HG03039 (cell line): ENCODE data around the gene SCAPER.
"Not testable (repeated sequence)": the region's sequence is repeated elsewhere in the genome, so short reads cannot be mapped to it uniquely, and the experiment has no call there.

Experiments
- ATAC-seq: cut with Tn5 transposase; IDR thresholded peaks from one replicate; pipeline ENCODE4 v1.9.1; 2021; ENCODE audit warnings: mild to moderate bottlenecking, moderate library complexity; ENCODE audit not compliant: unreplicated experiment

The SCAPER gene

DNA sequence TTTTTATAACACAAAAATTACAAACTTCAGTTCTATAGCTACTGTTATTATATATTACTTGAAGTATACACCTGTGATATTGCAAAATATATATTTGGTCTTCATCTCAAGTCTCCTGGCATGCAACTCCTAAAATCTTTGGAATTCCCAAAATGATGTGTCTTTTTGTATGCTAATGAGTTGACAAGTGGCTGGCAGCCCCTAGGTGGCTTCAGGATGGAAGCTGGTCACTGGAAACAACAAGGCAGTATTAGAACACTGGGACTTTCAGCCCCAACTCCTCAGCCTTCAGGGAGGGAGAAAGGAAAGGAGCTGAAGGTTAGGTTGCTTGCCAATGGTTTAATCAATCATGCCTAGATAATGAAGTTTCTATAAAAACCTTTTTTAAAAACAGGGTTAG lies 112.0 kb downstream of the SCAPER start:
- ATAC-seq, result no peak

DNA sequence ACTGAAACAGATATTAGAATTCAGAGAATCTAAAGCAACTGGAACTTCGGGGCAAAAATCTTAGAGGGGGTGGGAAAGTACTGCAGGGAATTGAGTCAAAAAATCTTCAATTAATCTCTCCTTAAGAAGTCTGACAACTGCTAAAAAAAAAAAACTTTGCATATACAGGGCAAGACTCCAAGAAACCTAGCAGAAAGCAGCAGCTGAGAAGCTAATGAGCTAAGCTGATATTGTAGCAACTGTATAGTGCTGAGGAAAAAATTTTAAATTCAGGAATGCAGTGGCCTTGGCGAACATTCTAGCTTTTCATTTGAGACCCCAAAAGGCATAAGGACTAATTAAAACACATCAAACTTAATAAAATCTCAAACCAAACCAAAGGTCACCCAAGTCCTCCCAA lies 113.6 kb downstream of the SCAPER start:
- ATAC-seq, result no peak

DNA sequence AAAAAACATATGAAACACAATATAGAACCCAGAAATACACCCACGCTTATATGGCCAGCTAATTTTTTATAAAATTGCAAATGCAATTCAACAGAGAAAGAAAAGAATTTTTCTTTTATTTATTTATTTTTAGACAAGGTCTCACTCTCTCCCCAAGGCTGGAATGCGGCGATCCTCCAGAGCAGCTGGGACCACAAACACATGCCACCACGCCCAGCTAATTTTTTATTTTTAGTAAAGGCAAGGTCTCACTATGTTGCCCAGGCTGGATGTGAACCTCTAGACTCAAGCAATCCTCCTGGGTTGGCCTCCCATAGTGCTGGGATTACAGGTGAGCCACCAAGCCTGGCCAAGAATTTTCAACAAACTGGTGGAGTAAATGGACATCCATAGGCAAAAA lies 117.9 kb downstream of the SCAPER start:
- no peak for ATAC-seq

DNA sequence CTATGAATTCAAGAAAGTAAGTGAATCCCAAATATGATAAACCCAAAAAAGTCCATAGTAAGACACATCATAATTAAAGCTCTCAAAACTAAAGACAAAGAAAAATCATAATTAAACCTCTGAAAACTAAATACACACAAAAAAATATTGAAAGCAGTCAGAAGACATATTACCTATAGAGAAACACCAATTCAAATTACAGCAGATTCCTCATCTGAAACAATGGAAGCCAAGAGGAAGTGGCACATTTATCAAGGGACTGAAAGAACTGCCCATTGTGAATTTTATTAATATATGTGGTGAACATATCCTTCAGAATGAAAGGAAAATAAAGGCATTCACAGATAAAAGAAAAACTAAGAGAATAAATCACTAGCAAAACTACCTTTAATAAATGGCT lies 128.2 kb downstream of the SCAPER start:
- no peak for ATAC-seq

DNA sequence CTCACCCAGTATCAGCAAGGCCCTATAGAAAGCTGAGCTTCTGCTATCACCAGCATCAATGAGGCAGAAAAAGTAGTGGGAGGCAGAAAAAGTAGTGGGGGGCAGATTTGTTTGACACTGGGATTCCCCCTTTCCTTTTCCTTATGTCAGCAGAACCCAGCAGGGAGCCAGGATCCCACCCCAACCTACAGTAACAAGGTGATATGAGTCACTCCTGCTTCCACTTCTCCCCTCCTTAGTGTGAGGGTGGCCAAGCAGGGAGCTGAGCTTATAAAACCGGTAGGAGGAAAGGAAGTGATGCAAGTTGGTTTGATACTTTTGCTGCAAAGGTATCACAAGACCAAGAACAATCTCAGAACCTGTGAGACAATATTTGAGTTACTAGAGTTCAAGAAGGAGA lies 128.7 kb downstream of the SCAPER start:
- no peak for ATAC-seq

DNA sequence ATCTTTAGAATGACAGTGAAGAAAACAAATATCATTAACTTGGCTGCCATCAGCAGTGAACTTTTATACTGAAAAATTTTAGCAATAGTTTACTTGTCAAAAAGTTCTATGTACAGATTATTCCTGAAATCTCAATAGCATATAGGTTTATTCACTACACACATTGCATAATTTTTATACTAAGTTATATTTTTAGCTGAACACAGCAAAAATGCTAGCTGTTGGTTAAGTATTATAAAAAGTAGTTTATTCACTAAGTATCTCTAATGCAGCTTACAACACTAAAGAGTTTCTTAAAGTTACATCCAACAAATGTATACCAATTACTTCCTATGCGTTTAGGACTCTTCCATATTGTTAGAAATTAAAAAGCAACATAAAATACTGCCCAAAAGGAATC lies 131.9 kb downstream of the SCAPER start:
- ATAC-seq, result no peak

DNA sequence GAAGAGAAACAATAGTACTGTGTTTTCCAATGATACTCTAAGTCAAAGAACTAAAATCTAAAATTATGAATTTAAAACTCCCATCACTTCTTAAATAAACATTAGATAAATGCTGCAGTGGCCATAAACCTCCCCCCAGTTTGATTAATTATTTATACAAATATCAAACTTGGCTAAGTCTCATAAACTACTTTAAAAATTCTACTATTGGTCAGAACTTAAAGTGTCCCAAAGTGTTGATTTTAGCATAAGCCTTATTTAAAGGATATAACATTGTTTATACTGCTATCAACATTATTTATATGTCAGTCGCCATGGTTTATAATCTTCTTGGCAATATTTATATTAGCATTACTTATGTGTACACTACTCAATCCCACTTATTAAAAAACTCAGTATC lies 132.4 kb downstream of the SCAPER start:
- ATAC-seq, result no peak

DNA sequence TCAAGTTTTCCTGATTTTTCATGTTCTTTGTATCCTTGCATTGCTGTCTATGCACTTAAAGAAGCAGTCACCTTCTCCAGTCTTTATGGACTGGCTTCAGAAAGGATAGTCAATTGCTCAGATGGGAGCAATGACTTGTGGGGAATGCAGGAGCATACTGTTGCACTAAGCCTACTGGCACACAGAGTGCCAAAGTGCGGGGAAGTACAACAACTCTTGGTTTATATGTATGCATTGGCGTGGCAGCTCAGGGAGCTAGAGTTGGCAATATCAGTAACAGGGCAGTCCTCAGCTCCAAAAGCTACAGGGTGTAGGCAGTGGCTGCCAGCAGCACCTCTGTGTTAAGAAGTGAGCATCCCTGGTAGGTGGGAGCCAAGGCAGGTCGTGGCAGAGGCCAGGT lies 141.1 kb downstream of the SCAPER start:
- ATAC-seq, result no peak

DNA sequence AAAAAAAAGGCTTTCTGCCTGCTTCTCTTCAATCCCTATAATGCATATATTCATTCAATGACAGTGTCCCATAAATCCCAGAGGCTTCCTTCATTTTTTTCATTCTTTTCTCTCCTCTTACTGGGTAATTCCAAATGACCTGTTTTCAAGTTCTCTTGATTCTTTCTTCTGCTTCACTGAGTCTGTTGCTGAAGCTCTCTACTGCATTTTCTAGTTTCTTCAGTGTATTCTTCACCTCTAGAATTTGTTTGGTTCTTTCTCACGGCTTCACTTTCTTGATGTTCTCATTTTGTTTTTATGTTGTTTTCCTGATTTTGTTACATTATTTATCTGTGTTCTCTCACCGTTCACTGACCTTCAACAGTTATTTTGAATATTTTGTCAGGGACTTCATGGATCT lies 141.6 kb downstream of the SCAPER start:
- ATAC-seq, result no peak

DNA sequence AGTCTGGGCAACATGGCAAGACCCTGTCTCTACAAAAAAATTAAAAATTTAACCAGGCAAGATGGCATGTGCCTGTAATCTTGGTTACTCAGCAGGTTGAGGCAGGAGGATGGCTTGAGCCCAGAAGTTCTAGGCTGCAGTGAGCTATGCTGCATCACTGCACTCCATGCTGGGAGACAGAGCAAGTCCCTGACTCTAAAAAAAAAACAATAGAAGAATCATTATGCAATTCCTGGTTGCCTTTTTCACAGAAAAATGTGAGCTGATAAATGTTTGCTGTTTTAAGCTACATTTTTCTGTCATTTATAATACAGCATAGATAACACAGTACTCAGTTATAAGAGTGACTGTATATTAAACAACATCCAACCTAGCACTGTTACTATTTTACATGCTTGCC lies 148.8 kb downstream of the SCAPER start:
- no peak for ATAC-seq

DNA sequence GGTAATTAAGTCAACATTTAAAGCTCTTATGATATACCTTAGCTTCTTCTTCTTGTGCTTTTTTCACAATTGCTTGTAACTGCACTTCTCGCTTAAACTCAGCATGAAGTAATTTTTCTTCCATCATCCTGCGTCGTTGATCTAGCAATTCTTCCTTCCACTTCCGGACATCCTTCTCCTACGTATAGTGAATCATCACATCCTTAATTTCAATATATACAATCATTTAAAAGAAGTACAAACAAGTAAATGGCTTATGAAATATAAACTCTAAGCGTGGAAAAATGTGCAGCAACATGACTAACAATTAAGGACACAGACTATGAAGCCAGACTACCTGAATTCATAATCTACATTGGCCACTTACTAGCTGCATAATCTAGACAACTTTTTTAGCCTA lies 151.4 kb downstream of the SCAPER start:
- ATAC-seq, result no peak

DNA sequence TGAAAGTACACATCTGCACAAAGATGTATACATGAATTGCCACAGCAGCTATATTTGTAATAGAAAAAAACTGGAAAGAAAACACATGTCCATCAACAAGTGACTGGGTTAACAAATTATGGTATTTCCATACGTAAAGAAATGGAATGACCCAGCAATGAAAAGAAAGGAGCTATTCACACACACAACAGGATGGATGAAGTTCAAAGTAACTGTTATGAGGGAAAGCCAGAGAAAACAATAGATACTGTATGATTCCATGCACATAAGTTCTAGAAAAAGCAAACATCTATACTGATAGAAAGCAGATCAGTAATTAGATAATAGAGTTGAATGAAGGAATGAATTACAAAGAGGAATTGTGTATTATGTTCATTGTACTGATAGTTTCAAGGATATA lies 152.0 kb downstream of the SCAPER start:
- ATAC-seq, result no peak

DNA sequence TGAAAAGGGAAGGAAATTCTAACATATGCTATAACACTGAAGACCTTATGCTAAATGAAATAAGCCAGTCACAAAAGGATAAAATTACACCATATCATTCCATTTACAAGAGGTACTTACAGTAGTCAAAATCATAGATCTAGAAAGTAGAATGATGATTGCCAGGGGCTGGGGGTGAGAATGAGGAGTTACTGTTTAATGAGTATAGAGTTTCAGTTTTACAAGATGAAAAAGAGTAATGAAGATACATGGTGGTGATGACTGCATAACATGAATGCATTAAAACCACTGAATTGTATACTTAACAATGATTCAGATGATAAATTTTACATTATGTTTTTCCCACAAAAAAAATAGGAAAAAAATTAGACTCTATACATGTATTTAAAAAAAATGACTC lies 152.6 kb downstream of the SCAPER start:
- no peak for ATAC-seq

DNA sequence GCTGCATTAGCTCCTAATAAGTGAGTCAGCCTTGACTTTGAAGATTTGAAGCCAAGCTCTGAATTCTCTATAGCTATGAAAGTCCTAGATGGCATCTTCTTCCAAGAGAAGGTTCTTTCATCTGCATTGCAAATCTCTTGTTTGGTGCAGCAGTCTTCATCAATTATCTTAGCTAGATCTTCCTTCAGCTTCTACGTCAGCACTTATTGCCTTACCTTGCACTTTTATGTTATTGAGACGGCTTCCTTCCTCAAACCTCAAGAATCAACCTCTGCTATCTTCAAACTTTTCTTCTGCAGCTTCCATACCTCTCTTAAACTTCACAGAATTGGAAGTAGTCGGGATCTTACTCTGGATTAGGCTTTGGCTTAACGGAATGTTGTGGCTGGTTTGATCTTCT lies 167.6 kb downstream of the SCAPER start:
- ATAC-seq, result no peak

DNA sequence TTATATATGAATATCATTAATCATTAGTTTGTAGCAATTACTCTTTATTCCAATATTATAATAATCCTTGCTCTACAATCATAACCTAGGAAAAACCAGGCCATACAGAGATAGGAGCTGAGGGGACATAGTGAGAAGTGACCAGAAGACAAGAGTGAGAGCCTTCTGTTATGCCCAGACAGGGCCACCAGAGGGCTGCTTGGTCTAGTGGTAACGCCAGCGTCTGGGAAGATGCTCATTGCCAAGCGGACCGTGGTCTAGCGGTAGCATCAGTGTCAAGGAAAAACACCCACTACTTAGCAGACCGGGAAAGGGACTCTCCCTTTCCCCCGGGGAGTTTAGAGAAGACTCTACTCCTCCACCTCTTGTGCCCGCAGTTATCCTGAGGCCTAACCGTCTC lies 172.8 kb downstream of the SCAPER start:
- ATAC-seq, result not testable (repeated sequence)

DNA sequence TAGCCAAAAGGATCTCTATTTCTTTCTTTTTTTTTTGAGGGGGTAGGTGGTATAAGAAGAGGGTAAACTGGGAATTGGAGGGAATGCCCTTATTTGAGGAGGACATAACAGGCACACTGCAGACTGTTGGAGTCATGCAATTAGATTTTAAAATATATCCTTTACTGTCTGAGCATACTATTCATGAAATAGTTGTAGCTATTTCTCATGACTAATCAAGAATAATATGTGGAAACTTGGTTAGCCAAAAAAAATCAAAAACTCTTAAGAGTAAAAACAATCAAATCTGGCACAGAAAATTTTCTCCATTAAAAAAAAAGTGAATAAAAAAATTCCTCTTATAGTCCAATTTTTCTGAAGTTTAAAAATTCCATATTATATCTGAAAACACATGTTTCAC lies 174.9 kb downstream of the SCAPER start:
- ATAC-seq, result no peak

DNA sequence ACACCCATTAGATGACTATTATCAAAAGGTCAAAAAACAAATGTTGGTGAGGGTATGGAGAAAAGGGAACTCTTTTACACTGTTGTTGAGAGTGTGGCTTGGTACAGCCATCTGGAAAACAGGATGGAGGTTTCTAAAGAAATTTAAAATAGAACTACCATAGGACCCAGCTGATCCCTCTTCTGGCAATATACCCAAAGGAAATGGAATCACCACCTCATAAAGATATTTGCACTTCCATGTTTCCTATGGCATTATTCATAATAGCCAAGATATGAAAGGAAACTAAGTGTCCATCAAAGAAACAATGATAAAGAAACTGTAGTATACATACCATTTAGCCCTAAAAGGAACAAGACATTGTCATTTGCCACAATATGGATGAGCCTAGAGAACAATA lies 186.3 kb downstream of the SCAPER start:
- no peak for ATAC-seq

DNA sequence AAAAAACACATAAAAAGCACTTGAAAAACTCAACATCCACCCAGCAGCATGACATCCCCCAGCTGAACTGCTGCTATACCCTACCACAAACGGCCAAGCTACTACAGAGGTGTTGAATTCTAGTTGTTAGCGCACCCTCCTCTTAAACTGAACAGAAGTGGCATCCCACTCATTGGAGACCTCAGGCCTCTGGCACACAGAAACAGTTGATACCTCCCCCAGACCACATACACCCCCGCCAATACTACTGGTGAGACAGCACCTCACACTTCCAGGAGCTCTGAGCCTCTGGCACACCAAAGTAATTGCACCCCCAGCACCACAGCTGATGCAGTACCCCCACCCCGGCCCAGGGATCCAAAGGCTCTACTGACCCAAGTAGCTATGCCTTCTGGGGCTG lies 190.2 kb downstream of the SCAPER start:
- ATAC-seq, result no peak

DNA sequence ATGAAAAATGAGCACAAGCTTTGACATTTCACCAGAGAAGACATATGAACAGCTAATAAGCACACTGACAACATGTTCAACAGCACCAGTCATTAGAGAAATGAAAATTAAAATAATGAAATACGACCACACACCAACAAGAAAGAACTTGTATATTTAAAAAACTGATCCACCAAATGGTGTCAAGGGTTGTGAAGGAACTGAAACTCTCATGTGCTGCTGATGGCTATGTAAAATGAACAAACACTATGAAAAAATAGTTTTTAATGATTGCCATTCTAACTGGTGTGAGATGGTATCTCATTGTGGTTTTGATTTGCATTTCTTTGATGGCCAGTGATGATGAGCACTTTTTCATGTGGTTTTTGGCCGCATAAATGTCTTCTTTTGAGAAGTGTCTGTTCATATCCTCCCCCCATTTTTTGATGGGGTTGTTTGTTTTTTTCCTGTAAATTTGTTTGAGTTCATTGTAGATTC lies 193.8 kb downstream of the SCAPER start:
- no peak for ATAC-seq

DNA sequence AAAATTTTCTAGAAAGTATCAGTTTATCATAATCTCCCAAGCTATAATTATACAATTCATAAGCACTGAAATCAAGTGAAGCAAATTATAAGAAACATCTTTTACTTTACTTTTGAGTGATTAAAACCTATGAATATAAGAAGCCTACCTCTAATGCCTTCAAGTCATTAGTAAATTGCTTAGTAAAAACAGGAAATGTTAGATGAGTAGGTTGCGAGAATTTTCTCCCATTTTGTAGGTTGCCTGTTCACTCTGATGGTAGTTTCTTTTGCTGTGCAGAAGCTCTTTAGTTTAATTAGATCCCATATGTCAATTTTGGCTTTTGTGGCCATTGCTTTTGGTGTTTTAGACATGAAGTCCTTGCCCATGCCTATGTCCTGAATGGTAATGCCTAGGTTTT lies 201.1 kb downstream of the SCAPER start:
- ATAC-seq, result not testable (repeated sequence)

DNA sequence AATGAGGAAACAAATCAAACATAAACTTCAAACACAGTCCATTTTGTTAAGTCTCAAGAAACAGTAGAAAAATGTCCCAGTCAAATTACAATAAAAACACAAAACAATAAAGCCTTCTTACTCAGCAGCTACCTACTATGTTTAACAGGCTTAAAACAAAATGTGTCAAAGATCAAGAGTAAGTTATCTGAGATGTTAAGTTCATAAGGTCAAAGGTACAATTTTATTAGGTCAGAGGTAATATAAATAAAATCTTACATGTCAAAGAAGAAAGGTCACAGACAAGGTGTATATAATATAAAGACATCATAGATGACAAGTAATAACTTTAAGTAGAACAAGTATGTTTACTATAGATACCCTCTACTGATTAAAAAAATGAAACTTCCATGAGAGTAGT lies 208.3 kb downstream of the SCAPER start:
- no peak for ATAC-seq

DNA sequence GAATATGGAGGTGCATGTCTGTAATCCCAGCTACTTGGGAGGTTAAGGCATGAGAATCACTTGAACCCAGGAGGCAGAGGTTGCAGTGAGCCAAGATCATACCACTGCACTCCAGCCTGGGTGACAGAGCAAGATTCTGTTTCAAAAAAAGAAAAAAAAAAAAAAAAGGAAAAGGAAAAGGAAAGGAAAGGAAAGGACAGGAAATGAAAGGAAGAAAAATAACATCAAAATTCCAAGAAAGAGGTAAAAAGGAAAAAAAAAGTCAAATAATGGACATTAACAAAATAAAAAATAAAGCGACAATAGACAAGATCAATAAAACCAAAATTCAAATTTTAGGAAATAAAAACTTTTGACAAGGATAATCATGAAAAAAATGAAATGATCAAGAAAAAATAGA lies 212.6 kb downstream of the SCAPER start:
- not testable (repeated sequence) for ATAC-seq

DNA sequence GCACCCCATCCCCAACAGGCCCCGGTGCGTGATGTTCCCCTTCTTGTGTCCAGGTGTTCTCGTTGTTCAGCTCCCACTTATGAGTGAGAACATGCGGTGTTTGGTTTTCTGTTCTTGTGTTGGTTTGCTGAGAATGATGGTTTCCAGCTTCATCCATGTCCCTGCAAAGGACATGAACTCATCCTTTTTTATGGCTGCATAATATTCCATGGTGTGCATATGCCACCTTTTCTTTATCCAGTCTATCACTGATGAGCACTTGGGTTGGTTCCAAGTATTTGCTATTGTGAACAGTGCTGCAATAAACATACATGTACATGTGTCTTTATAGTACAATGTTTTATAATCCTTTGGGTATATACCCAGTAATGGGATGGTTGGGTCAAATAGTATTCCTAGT lies 217.5 kb downstream of the SCAPER start:
- ATAC-seq, result not testable (repeated sequence)

DNA sequence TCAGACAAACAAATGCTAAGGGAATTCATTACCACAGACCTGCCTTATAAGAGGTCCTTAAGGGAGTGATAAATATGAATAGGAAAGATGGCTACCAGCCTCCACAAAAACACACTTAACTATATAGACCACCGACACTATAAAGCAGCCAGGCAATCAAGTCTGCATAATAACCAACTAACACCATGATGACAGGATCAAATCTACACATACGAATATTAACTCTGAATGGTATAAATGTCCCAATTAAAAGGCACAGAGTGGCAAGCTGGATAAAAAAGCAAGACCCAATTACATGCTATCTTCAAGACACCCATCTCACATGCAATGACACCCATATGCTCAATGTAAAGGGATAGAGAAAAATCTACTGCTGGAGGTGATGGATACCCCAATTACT lies 221.1 kb downstream of the SCAPER start:
- no peak for ATAC-seq
